Caco-2 (cell line): ENCODE results near the gene DLGAP4. TPM values are rescaled to one million over a fixed set of nuclear protein-coding genes. Genes with fewer than 3 reads are reported as not detected.

ENCODE experiments used
- BruUV-seq: library from RNA; stranded (reverse); fragments of 400-500 nt; replicated peaks from 2 replicates; lab custom pipeline; 2021; lab: Mats Ljungman, UMichigan
- CTCF ChIA-PET: fragments of 300-600 bp; sonication (Branson Sonifier 250); formaldehyde crosslinking; loops from one replicate; lab custom pipeline; 2022; ENCODE audit warnings: antibody characterized with exemption; lab: Charles Lee
- POLR2A ChIA-PET: fragments of 300-600 bp; sonication (Branson Sonifier 250); formaldehyde crosslinking; loops from one replicate; lab custom pipeline; 2022; ENCODE audit warnings: antibody characterized with exemption; lab: Charles Lee
- DNase-seq, 2 experiments: peaks; one replicate each; pipeline versions ENCODE4 v3.0.0 to v3.0.0-alpha.2; 2020 to 2022
- H3K27me3 ChIP-seq: replicated peaks from 2 replicates; pipeline ENCODE4 v1.6.0; 2011; ENCODE audit warnings: low read length; ENCODE audit not compliant: control insufficient read depth, insufficient read depth
- H3K36me3 ChIP-seq: 2 replicates; pipeline ENCODE4 v1.5.1; 2011; ENCODE audit warnings: low read length; ENCODE audit not compliant: control insufficient read depth, insufficient read depth
- H3K4me1 ChIP-seq: fragments of 250-450 bp; sonication (Bioruptor Pico); 2 replicates; pipeline ENCODE4 v1.5.1; 2020; ENCODE audit warnings: mild to moderate bottlenecking
- H3K4me3 ChIP-seq: 2 replicates; pipeline ENCODE4 v1.5.1; 2011; ENCODE audit warnings: low read depth, mild to moderate bottlenecking, control low read depth, low read length
- H3K9me3 ChIP-seq: fragments of 250-450 bp; sonication (Bioruptor Pico); 2 replicates; pipeline ENCODE4 v1.5.1; 2020; ENCODE audit warnings: mild to moderate bottlenecking, moderate library complexity
- H3K27ac Mint-ChIP-seq: one replicate; pipeline ENCODE4 v1.8.0; 2022; ENCODE audit warnings: mixed read lengths; ENCODE audit not compliant: unreplicated experiment
- H3K27me3 Mint-ChIP-seq: one replicate; pipeline ENCODE4 v1.8.0; 2022; ENCODE audit warnings: mixed read lengths; ENCODE audit not compliant: insufficient read depth, unreplicated experiment
- H3K36me3 Mint-ChIP-seq: one replicate; pipeline ENCODE4 v1.8.0; 2022; ENCODE audit warnings: mild to moderate bottlenecking, mixed read lengths; ENCODE audit not compliant: insufficient read depth, unreplicated experiment
- H3K4me1 Mint-ChIP-seq: one replicate; pipeline ENCODE4 v1.8.0; 2022; ENCODE audit warnings: low read depth, mixed read lengths; ENCODE audit not compliant: unreplicated experiment
- H3K4me3 Mint-ChIP-seq: one replicate; pipeline ENCODE4 v1.8.0; 2022; ENCODE audit warnings: mild to moderate bottlenecking, moderate library complexity, mixed read lengths; ENCODE audit not compliant: unreplicated experiment
- H3K9me3 Mint-ChIP-seq: one replicate; pipeline ENCODE4 v1.8.0; 2022; ENCODE audit warnings: mixed read lengths; ENCODE audit not compliant: unreplicated experiment
- CTCF ChIP-seq, 2 experiments: fragments of 200-600 bp in 1 of 2; IDR thresholded peaks; 1 replicate in 1 of 2; 2 replicates in 1 of 2; pipeline versions ENCODE4 v1.5.1 to v1.8.0; 2011 to 2022; ENCODE audit warnings: antibody characterized with exemption in 1 of 2, control low read depth in 1 of 2, inconsistent platforms in 1 of 2, low read depth in 1 of 2, low read length in 1 of 2, mild to moderate bottlenecking in 1 of 2, moderate library complexity in 1 of 2; ENCODE audit not compliant: insufficient read depth in 1 of 2, severe bottlenecking in 1 of 2, unreplicated experiment in 1 of 2
- intact Hi-C: fragments of 100-400 bp; cut with micrococcal nuclease; formaldehyde crosslinking; loops from one replicate; pipeline ENCODE4 v1.10.0; 2022; ENCODE audit not compliant: unreplicated experiment
- total RNA-seq: library from RNA; stranded (reverse); gene quantifications from 2 replicates; pipeline ENCODE4 v1.2.3, GENCODE V29; 2022

Gene DLGAP4
- total RNA-seq, 1 experiment from 2014 or later, result 122 TPM

- intact Hi-C loops, result loop anchor here (5.0 kb wide), 1 partner anchor 125 kb away; no protein-coding TSS in a partner anchor
- Mint-ChIP-seq H3K36me3 (no peaks in the 10 kb centered on the region), H3K9me3 (no peaks in the 10 kb centered on the region), H3K27me3 (peaks cover 7% of the 10 kb centered on the region), H3K27ac (no peak overlapping the region), H3K4me3 (no peak overlapping the region), H3K4me1 (no peaks in the 10 kb centered on the region)
- BruUV-seq, result no TSS peak
- no peaks in the 10 kb centered on the region for H3K4me1 ChIP-seq
- no peaks in the 10 kb centered on the region for H3K36me3 ChIP-seq
- no peak for DNase-seq
- TF ChIP-seq CTCF (IDR thresholded peaks at IDR 0.05; ENCODE audit: insufficient read depth in 1 of 2, low read depth in 1 of 2, low read length in 1 of 2, severe bottlenecking in 1 of 2, unreplicated experiment in 1 of 2), result no peak
- POLR2A ChIA-PET, result no interaction called here
- no peaks in the 10 kb centered on the region for H3K9me3 ChIP-seq
- CTCF ChIA-PET, result interaction anchor here (0.6 to 4.7 kb wide), 5 partner anchors 14 to 1010 kb away, joined by 3 to 59 read pairs (median 4); no protein-coding TSS in a partner anchor
- no peaks in the 10 kb centered on the region; the same call in 1 of the 2 replicates for H3K27me3 ChIP-seq
- no peak overlapping the region for H3K4me3 ChIP-seq
Measured at GRCh38 chr20:36271639-36272546, 34.2 kb upstream of the DLGAP4 start.

GRCh38 chr20:36272547-36273220 is 33.5 kb upstream of the DLGAP4 start:
- intact Hi-C loops, result loop anchor here (1.0 to 5.0 kb wide), 2 partner anchors 125 to 167 kb away; no protein-coding TSS in a partner anchor
- no peaks in the 10 kb centered on the region; the same call in 1 of the 2 replicates for H3K27me3 ChIP-seq
- Mint-ChIP-seq H3K36me3 (no peaks in the 10 kb centered on the region), H3K4me3 (no peak overlapping the region), H3K27ac (no peak overlapping the region), H3K27me3 (peaks cover 8% of the 10 kb centered on the region), H3K4me1 (no peaks in the 10 kb centered on the region), H3K9me3 (no peaks in the 10 kb centered on the region)
- no peaks in the 10 kb centered on the region for H3K36me3 ChIP-seq
- POLR2A ChIA-PET, result no interaction called here
- no peaks in the 10 kb centered on the region for H3K4me1 ChIP-seq
- no TSS peak for BruUV-seq
- H3K9me3 ChIP-seq, result no peaks in the 10 kb centered on the region
- no peak for TF ChIP-seq CTCF (IDR thresholded peaks at IDR 0.05; ENCODE audit: insufficient read depth in 1 of 2, low read depth in 1 of 2, low read length in 1 of 2, severe bottlenecking in 1 of 2, unreplicated experiment in 1 of 2)
- H3K4me3 ChIP-seq, result no peak overlapping the region
- CTCF ChIA-PET, result interaction anchor here (1.0 to 4.7 kb wide), 5 partner anchors 32 to 220 kb away, joined by 4 to 59 read pairs (median 8); no protein-coding TSS in a partner anchor
- DNase-seq, result peak in 1 of 2 experiments; percentile 41
